ENCODE results near the gene CD180. TPM values are rescaled to one million over a fixed set of nuclear protein-coding genes. Genes with fewer than 3 reads are reported as not detected.
A peak's percentile ranks its signal among the peaks of the same experiment; 100 is the strongest.

CD180 gene
- total and polyA plus RNA-seq, 9 of the 15 experiments (the other 6 are each of a cell fraction or from before 2014, with no cell fraction given), result 0.01 to 0.07 TPM; not detected in 7

- TF ChIP-seq RBM34 (IDR thresholded peaks at IDR 0.05; ENCODE audit: borderline replicate concordance, insufficient read depth, low read length), result no peak
- no peak for TF ChIP-seq JUNB (CRISPR knock-in tag; conservative IDR thresholded peaks at IDR 0.05)
- no peak for TF ChIP-seq E2F5 (CRISPR knock-in tag; IDR thresholded peaks at IDR 0.05)
- TF ChIP-seq TBP (optimal IDR thresholded peaks at IDR 0.05; ENCODE audit: low read depth, low read length), result no peak
- no peak for TF ChIP-seq CBFB (CRISPR knock-in tag; IDR thresholded peaks at IDR 0.05)
- no peak for TF ChIP-seq ZNF316 (IDR thresholded peaks at IDR 0.05)
- no peak for TF ChIP-seq SMAD2 (IDR thresholded peaks at IDR 0.05; ENCODE audit: low read depth, low read length)
- TF ChIP-seq NFYB (IDR thresholded peaks at IDR 0.05; ENCODE audit: extremely low read depth, insufficient read length), result no peak
These were observed 25.8 kb upstream of the CD180 start (continued) for GRCh38 chr5:67222243-67223025.

GRCh38 chr5:67221487-67222242, 25.1 kb upstream of the CD180 start:
- ChIA-PET POLR2A (interaction anchor here (0.6 kb wide), 1 partner anchor 10 kb away, joined by 4 read pairs; no protein-coding TSS in a partner anchor), CTCF (ENCODE audit: low intra/inter-chr PET ratio) (no interaction called here)
- WGBS (ENCODE audit: insufficient coverage, low coverage, missing lambda C conversion rate), result under 1% methylated on average over 9 of the region's 9 CpGs
- H3K36me3 ChIP-seq (ENCODE audit: control insufficient read depth, insufficient read depth, low read length), result no peaks in the 10 kb centered on the region
- TF ChIP-seq MTA1 (IDR thresholded peaks at IDR 0.05; ENCODE audit: borderline replicate concordance), result no peak
- peak; percentile 14; the same call in 1 of the 2 replicates for TF ChIP-seq MAFK (IDR thresholded peaks at IDR 0.05; ENCODE audit: low read length)
- no peak for TF ChIP-seq ARID3A (IDR thresholded peaks at IDR 0.05; ENCODE audit: borderline replicate concordance, low read depth, low read length)
- H2AFZ ChIP-seq (ENCODE audit: low read depth, low read length), result no peak overlapping the region
- H3K4me3 ChIP-seq, result no peak overlapping the region
- no peak overlapping the region for H3K27ac ChIP-seq (ENCODE audit: extremely low read depth, low read depth, low read length)
- DNase-seq (ENCODE audit: extremely low read depth in 1 of 4, low spot score in 3 of 4) (no peak), ATAC-seq (no peak), FAIRE-seq (no peak)
- H3K4me1 ChIP-seq (replicated peaks in 1 of 2; ENCODE audit: control insufficient read depth in 2 of 2, insufficient read depth in 2 of 2, low read length in 2 of 2), result no peaks in the 10 kb centered on the region
- H3K9me3 ChIP-seq (replicated peaks; ENCODE audit: control insufficient read depth, insufficient read depth, low read depth, low read length), result no peaks in the 10 kb centered on the region
- in situ Hi-C loops (cut with MboI), result no loop called here
- H3K27me3 ChIP-seq (ENCODE audit: control insufficient read depth in 2 of 2, insufficient read depth in 2 of 2, low read length in 2 of 2), result peaks cover 0 to 7% of the 10 kb centered on the region in 2 experiments; a peak in 1 of 5 replicates
- intact Hi-C loops (cut with micrococcal nuclease), result no loop called here
- no peaks in the 10 kb centered on the region for H3K9me1 ChIP-seq (ENCODE audit: control insufficient read depth, insufficient read depth, low read length)
- H3K79me2 ChIP-seq (ENCODE audit: control insufficient read depth, insufficient read depth, low read length), result no peaks in the 10 kb centered on the region
- no peak overlapping the region for H3K4me2 ChIP-seq (ENCODE audit: insufficient read depth, low read length)
- H3K9ac ChIP-seq (ENCODE audit: insufficient read depth in 1 of 2, low read depth in 2 of 2, low read length in 2 of 2), result no peak overlapping the region
- no peaks in the 10 kb centered on the region; the same call in 1 of the 2 replicates for H4K20me1 ChIP-seq (replicated peaks; ENCODE audit: control insufficient read depth, insufficient read depth, low read length)
- BruUV-seq (replicated peaks), result no TSS peak

Measured in K562 (cell line).